ENCODE measurements around the gene NDUFAF5. TPM values are rescaled to one million over a fixed set of nuclear protein-coding genes. Genes with fewer than 3 reads are reported as not detected.

The NDUFAF5 gene
- total RNA-seq, 1 experiment from 2014 or later: 22.3 TPM

- H3K36me3 ChIP-seq (ENCODE audit: low read depth): peaks cover 27% of the 10 kb centered on the region; the same call in 1 of the 2 replicates
- ChIA-PET CTCF (no interaction called here), POLR2A (ENCODE audit: unreplicated experiment) (no interaction called here)
- DNase-seq: no peak
- H3K27ac ChIP-seq: no peak overlapping the region
- intact Hi-C loops (cut with micrococcal nuclease; ENCODE audit: unreplicated experiment): no loop called here
- H3F3A ChIP-seq (ENCODE audit: insufficient read depth, low read depth): no peaks in the 10 kb centered on the region
- TF ChIP-seq CTCF (conservative IDR thresholded peaks at IDR 0.05) (no peak), EZH2 (IDR thresholded peaks at IDR 0.05; ENCODE audit: low read depth) (no peak)
- H3K4me1 ChIP-seq (replicated peaks; ENCODE audit: insufficient read depth): peaks cover 14% of the 10 kb centered on the region
- peaks cover 18% of the 10 kb centered on the region for H3K79me2 ChIP-seq (ENCODE audit: low read depth)
- no peak overlapping the region for H2AFZ ChIP-seq
- no peaks in the 10 kb centered on the region for H3K9me2 ChIP-seq (ENCODE audit: insufficient read depth)
- no peak overlapping the region for H3K4me2 ChIP-seq
- H3K9me3 ChIP-seq (ENCODE audit: insufficient read depth, low read depth): no peaks in the 10 kb centered on the region
- BruUV-seq (replicated peaks): no TSS peak
- H4K20me1 ChIP-seq (ENCODE audit: insufficient read depth): no peaks in the 10 kb centered on the region; the same call in 1 of the 2 replicates
- H3K4me3 ChIP-seq: no peak overlapping the region
- H3K27me3 ChIP-seq (ENCODE audit: insufficient read depth, low read depth): no peaks in the 10 kb centered on the region
Measured at GRCh38 chr20:13790708-13791107, 5.9 kb downstream of the NDUFAF5 start.

GRCh38 chr20:13791540-13792459 is 7.0 kb downstream of the NDUFAF5 start:
- Histone ChIP-seq H3F3A (ENCODE audit: insufficient read depth, low read depth) (no peaks in the 10 kb centered on the region), H3K4me1 (replicated peaks; ENCODE audit: insufficient read depth) (peaks cover 6% of the 10 kb centered on the region), H4K20me1 (ENCODE audit: insufficient read depth) (no peaks in the 10 kb centered on the region; the same call in 1 of the 2 replicates), H3K36me3 (ENCODE audit: low read depth) (peaks cover 34% of the 10 kb centered on the region), H3K9me3 (ENCODE audit: insufficient read depth, low read depth) (no peaks in the 10 kb centered on the region), H3K4me3 (no peak overlapping the region), H2AFZ (no peak overlapping the region), H3K27me3 (ENCODE audit: insufficient read depth, low read depth) (no peaks in the 10 kb centered on the region), H3K27ac (no peak overlapping the region), H3K9me2 (ENCODE audit: insufficient read depth) (no peaks in the 10 kb centered on the region), H3K79me2 (ENCODE audit: low read depth) (peaks cover 7% of the 10 kb centered on the region), H3K4me2 (no peak overlapping the region)
- BruUV-seq (replicated peaks): no TSS peak
- no peak for TF ChIP-seq EZH2 (IDR thresholded peaks at IDR 0.05; ENCODE audit: low read depth)
- TF ChIP-seq CTCF (conservative IDR thresholded peaks at IDR 0.05): no peak
- no peak for DNase-seq
- ChIA-PET CTCF (no interaction called here), POLR2A (ENCODE audit: unreplicated experiment) (no interaction called here)
- intact Hi-C loops (cut with micrococcal nuclease; ENCODE audit: unreplicated experiment): no loop called here

GRCh38 chr20:13793001-13793400 is 8.2 kb downstream of the NDUFAF5 start:
- H3K4me3 ChIP-seq: no peak overlapping the region
- H3K9me2 ChIP-seq (ENCODE audit: insufficient read depth): no peaks in the 10 kb centered on the region
- DNase-seq: no peak
- H2AFZ ChIP-seq: no peak overlapping the region
- peaks cover 24% of the 10 kb centered on the region for H3K36me3 ChIP-seq (ENCODE audit: low read depth)
- no peaks in the 10 kb centered on the region for H3K9me3 ChIP-seq (ENCODE audit: insufficient read depth, low read depth)
- ChIA-PET POLR2A (ENCODE audit: unreplicated experiment) (no interaction called here), CTCF (no interaction called here)
- no peak overlapping the region for H3K27ac ChIP-seq
- H3K4me2 ChIP-seq: no peak overlapping the region
- H3K79me2 ChIP-seq (ENCODE audit: low read depth): no peaks in the 10 kb centered on the region
- no peaks in the 10 kb centered on the region for H3K4me1 ChIP-seq (replicated peaks; ENCODE audit: insufficient read depth)
- H4K20me1 ChIP-seq (ENCODE audit: insufficient read depth): no peaks in the 10 kb centered on the region; the same call in 1 of the 2 replicates
- H3K27me3 ChIP-seq (ENCODE audit: insufficient read depth, low read depth): no peaks in the 10 kb centered on the region
- BruUV-seq (replicated peaks): no TSS peak
- no peaks in the 10 kb centered on the region for H3F3A ChIP-seq (ENCODE audit: insufficient read depth, low read depth)
- TF ChIP-seq CTCF (conservative IDR thresholded peaks at IDR 0.05) (no peak), EZH2 (IDR thresholded peaks at IDR 0.05; ENCODE audit: low read depth) (no peak)
- intact Hi-C loops (cut with micrococcal nuclease; ENCODE audit: unreplicated experiment): no loop called here

All from PC-9 (cell line).